Stomach (tissue), 19 donors: ENCODE data around the gene EDIL3. TPM values are rescaled to one million over a fixed set of nuclear protein-coding genes. Genes with fewer than 3 reads are reported as not detected.
A peak's percentile ranks its signal among the peaks of the same experiment; 100 is the strongest.

Experiments used
- DNase-seq, 2 donors: peaks; one replicate each; pipeline versions ENCODE4 v3.0.0 to v3.0.0-alpha.2; 2013 to 2019
- H3K27ac ChIP-seq, 5 donors: fragments of 200-600 bp in 4 of 5; sonication (generic) in 4 of 5; one replicate each; pipeline ENCODE4 v1.5.1; 2013 to 2019; ENCODE audit warnings: mild to moderate bottlenecking in 1 of 5, moderate library complexity in 1 of 5
- H3K27me3 ChIP-seq, 3 donors: fragments of 200-600 bp; sonication (generic); one replicate each; pipeline ENCODE4 v1.5.1; 2017 to 2019; ENCODE audit warnings: mixed run types in 1 of 3
- H3K36me3 ChIP-seq, 4 donors: fragments of 200-600 bp; sonication (generic); 1 replicate in 3 of 4; 2 replicates in 1 of 4; pipeline ENCODE4 v1.5.1; 2016 to 2019
- H3K4me1 ChIP-seq, 4 donors: fragments of 200-600 bp; sonication (generic); one replicate each; pipeline ENCODE4 v1.5.1; 2016 to 2019
- H3K4me3 ChIP-seq, 4 donors: fragments of 200-600 bp; sonication (generic) in 3 of 4; one replicate each; pipeline ENCODE4 v1.5.1; 2016 to 2019; ENCODE audit warnings: mild to moderate bottlenecking in 1 of 4
- H3K9me3 ChIP-seq, 4 donors: fragments of 200-600 bp; sonication (generic); one replicate each; pipeline ENCODE4 v1.5.1; 2016 to 2019
- EP300 ChIP-seq: sonication (generic); formaldehyde crosslinking; IDR thresholded peaks from one replicate; pipeline ENCODE4 v1.6.1; 2017; ENCODE audit warnings: antibody characterized with exemption
- POLR2A ChIP-seq, 4 donors: fragments of 450-650 bp; IDR thresholded peaks; one replicate each; pipeline ENCODE4 v1.6.1; 2016; ENCODE audit warnings: antibody characterized with exemption in 4 of 4, control low read depth in 2 of 4, mild to moderate bottlenecking in 1 of 4, moderate library complexity in 1 of 4
- POLR2AphosphoS5 ChIP-seq, 3 donors: sonication (generic); formaldehyde crosslinking; IDR thresholded peaks; one replicate each; pipeline ENCODE4 v1.6.1; 2016; ENCODE audit warnings: antibody characterized with exemption in 3 of 3
- WGBS, 5 donors: extraction: QIAGEN DNeasy Blood & Tissue Kit in 3 of 5; methylation state at CpG; one replicate each; pipeline versions ENCODE4 v1.1.5 to v1.1.7; 2013 to 2018; 5-methylcytosine and 5-hydroxymethylcytosine counted together
- intact Hi-C: fragments of 100-400 bp; cut with DNase I; formaldehyde crosslinking; loops from one replicate; pipeline ENCODE4 v1.15.1; 2023; ENCODE audit warnings: low total_unique reads
- long read RNA-seq, 10 donors: transcript quantifications; one replicate each; lab custom pipeline, GENCODE V29; 2026
- polyA plus RNA-seq, 3 donors: library from polyadenylated mRNA; stranded (reverse); fragments of 200-250 nt; gene quantifications; one replicate each; pipeline ENCODE4 v1.2.3, GENCODE V29; 2013
- total RNA-seq, 5 donors: library from RNA; depleted of rRNA; stranded (reverse); fragments of >200 nt; gene quantifications; one replicate each; pipeline versions ENCODE4 v1.1.0 to v1.2.3, GENCODE V29; 2014 to 2016
- TF ChIP-seq, protein P1 (sequence below), 7 experiments: fragments of 450-650 bp in 4 of 7; fragments of 200-600 bp in 3 of 7; sonication (generic) in 3 of 7; IDR thresholded peaks; one replicate each; pipeline ENCODE4 v1.5.1; 2016 to 2019; ENCODE audit warnings: antibody characterized with exemption in 7 of 7, control low read depth in 2 of 7, mild to moderate bottlenecking in 1 of 7
- donor health status: healthy with polysubstance abuse.
- donor health status: Bipolar disorder and iron deficiency.
- donor health status: healthy.

EDIL3 gene
- total RNA-seq = 10 to 100 TPM in 4 of 5 donors, 1 to 10 TPM in 1; 2.3 to 75.0 (median 22.3) TPM
- polyA plus RNA-seq = 1 to 10 TPM; 5.6 to 9.0 (median 8.1) TPM
- long read RNA-seq, donor 1, full-length matches to known transcripts = 3 of 24 reads
- long read RNA-seq, donor 1, partial matches to known transcripts = 21 of 24 reads
- long read RNA-seq, donor 1, other reads (novel, unspliced or antisense) = 0 of 24 reads
- long read RNA-seq, donor 2, full-length matches to known transcripts = 3 of 31 reads
- long read RNA-seq, donor 2, partial matches to known transcripts = 28 of 31 reads
- long read RNA-seq, donor 2, other reads (novel, unspliced or antisense) = 0 of 31 reads
- long read RNA-seq, donor 3, full-length matches to known transcripts = 3 of 3 reads
- long read RNA-seq, donor 3, partial matches to known transcripts = 0 of 3 reads
- long read RNA-seq, donor 3, other reads (novel, unspliced or antisense) = 0 of 3 reads
- long read RNA-seq, donor 4, full-length matches to known transcripts = 1 of 1 reads
- long read RNA-seq, donor 4, partial matches to known transcripts = 0 of 1 reads
- long read RNA-seq, donor 4, other reads (novel, unspliced or antisense) = 0 of 1 reads
- long read RNA-seq, donor 5, full-length matches to known transcripts = 4 of 21 reads
- long read RNA-seq, donor 5, partial matches to known transcripts = 17 of 21 reads
- long read RNA-seq, donor 5, other reads (novel, unspliced or antisense) = 0 of 21 reads
- long read RNA-seq, donor 6, full-length matches to known transcripts = 3 of 3 reads
- long read RNA-seq, donor 6, partial matches to known transcripts = 0 of 3 reads
- long read RNA-seq, donor 6, other reads (novel, unspliced or antisense) = 0 of 3 reads
- long read RNA-seq, donor 7, full-length matches to known transcripts = 3 of 3 reads
- long read RNA-seq, donor 7, partial matches to known transcripts = 0 of 3 reads
- long read RNA-seq, donor 7, other reads (novel, unspliced or antisense) = 0 of 3 reads
- long read RNA-seq, donor 8, full-length matches to known transcripts = 2 of 21 reads
- long read RNA-seq, donor 8, partial matches to known transcripts = 19 of 21 reads
- long read RNA-seq, donor 8, other reads (novel, unspliced or antisense) = 0 of 21 reads
- long read RNA-seq, donor 9, full-length matches to known transcripts = 3 of 3 reads
- long read RNA-seq, donor 9, partial matches to known transcripts = 0 of 3 reads
- long read RNA-seq, donor 9, other reads (novel, unspliced or antisense) = 0 of 3 reads
- long read RNA-seq, donor 10, full-length matches to known transcripts = 2 of 11 reads
- long read RNA-seq, donor 10, partial matches to known transcripts = 9 of 11 reads
- long read RNA-seq, donor 10, other reads (novel, unspliced or antisense) = 0 of 11 reads

- TF ChIP-seq, protein P1, sequence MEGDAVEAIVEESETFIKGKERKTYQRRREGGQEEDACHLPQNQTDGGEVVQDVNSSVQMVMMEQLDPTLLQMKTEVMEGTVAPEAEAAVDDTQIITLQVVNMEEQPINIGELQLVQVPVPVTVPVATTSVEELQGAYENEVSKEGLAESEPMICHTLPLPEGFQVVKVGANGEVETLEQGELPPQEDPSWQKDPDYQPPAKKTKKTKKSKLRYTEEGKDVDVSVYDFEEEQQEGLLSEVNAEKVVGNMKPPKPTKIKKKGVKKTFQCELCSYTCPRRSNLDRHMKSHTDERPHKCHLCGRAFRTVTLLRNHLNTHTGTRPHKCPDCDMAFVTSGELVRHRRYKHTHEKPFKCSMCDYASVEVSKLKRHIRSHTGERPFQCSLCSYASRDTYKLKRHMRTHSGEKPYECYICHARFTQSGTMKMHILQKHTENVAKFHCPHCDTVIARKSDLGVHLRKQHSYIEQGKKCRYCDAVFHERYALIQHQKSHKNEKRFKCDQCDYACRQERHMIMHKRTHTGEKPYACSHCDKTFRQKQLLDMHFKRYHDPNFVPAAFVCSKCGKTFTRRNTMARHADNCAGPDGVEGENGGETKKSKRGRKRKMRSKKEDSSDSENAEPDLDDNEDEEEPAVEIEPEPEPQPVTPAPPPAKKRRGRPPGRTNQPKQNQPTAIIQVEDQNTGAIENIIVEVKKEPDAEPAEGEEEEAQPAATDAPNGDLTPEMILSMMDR (IDR thresholded peaks at IDR 0.05) = no peak
- TF ChIP-seq POLR2AphosphoS5 (IDR thresholded peaks at IDR 0.05) = no peak
- TF ChIP-seq POLR2A (IDR thresholded peaks at IDR 0.05) = no peak
- no peak for TF ChIP-seq EP300
- peaks cover 0 to 35% (median 26%) of the 10 kb centered on the region in 4 donors for H3K4me1 ChIP-seq
- H3K27me3 ChIP-seq = peaks cover 4 to 45% (median 35%) of the 10 kb centered on the region in 3 donors
- peak within 1 kb of the TSS; percentile 70 to 82 (median 80) for H3K27ac ChIP-seq
- 1 to 3% (median 2%) methylated on average over 39 to 54 of the region's 54 CpGs for WGBS, 5 donors
- no peaks in the 10 kb centered on the region for H3K36me3 ChIP-seq
- peak in 1 of 2 donors; percentile 80 for DNase-seq
- intact Hi-C loops = no loop called here
- no peaks in the 10 kb centered on the region for H3K9me3 ChIP-seq
- peak within 1 kb of the TSS; percentile 48 to 57 (median 54) for H3K4me3 ChIP-seq
Measured at GRCh38 chr5:84384604-84385575, at the start of gene EDIL3. EDIL3 (minus strand) TSS chr5:84384880; CDS start chr5:84384374, 506 bp downstream.

DNA sequence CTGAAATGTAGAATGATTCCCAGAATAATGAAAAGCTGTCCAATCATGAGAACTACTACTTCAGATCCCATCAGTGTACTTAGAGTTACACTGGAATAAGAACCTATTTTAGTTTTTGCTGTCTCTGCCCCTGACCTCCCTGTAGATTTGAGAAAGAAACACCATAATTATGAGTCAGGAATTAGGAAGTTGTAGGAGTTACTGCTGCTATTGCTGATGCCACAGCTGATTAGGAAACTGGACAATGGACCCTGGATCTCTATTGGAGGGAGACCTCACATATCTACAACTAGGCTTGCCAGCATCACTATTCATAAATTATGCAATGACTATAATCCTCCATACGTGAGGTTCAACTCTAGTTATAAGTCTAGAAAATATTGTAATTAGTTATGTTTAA is 48.8 kb upstream of the EDIL3 start:
- Histone ChIP-seq H3K4me3 (no peak overlapping the region), H3K27me3 (no peaks in the 10 kb centered on the region), H3K36me3 (no peaks in the 10 kb centered on the region), H3K4me1 (no peaks in the 10 kb centered on the region), H3K9me3 (peaks cover 0 to under 1% (median 0%) of the 10 kb centered on the region in 4 donors), H3K27ac (no peak overlapping the region)
- DNase-seq = no peak
- no peak for TF ChIP-seq POLR2AphosphoS5 (IDR thresholded peaks at IDR 0.05)
- TF ChIP-seq EP300 = no peak
- TF ChIP-seq POLR2A (IDR thresholded peaks at IDR 0.05) = no peak
- TF ChIP-seq, protein P1 (IDR thresholded peaks at IDR 0.05) = no peak
- 78 to 100% (median 91%) methylated on average over 1 of the region's 1 CpG for WGBS, 5 donors
- intact Hi-C loops = no loop called here

DNA sequence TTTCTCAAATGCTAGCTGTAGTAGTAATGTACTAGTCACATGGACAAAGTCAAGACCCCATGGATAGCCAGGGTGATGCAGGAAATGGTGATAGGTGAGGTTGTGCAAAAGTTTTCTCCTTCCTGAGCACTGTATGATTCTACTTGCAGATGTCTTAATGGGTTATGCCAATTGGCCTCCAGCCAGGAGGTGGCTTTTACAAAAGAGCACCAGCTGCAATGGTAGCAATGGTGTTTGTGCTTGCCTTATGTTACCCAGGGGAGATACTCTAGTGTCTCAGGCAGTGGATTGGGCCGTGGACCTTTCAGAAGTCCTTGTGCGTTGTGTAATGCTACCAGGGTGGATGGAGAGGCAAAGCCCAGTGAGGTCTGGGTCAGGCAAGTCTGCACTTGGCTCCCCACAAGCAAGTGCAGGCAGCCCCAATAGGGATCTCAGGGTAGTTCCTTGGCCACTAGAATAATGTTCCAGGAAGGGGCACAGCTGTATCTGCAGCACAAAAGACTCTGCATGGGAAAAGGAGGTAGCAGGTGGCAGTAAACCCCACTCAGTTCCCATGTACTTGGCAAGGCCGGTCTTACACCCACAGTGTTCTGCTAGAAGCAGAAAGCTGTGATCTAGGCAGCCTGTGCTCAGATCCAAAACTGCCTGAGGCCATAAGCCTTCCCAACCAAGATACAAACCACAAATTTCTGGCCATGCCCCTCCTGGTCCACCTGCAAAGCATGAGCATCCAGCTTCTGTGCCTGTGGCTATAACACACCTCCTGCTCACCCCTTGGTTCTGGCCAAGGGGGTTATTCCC is 46.4 kb upstream of the EDIL3 start:
- no peak overlapping the region for H3K4me3 ChIP-seq

More for the DNA sequence above, 46.4 kb upstream of the EDIL3 start:
- DNase-seq = peak in 1 of 2 donors; percentile 3
- WGBS, 5 donors = 69 to 82% (median 71%) methylated on average over 2 to 3 of the region's 3 CpGs
- Histone ChIP-seq H3K9me3 (peaks cover 0 to 4% (median 0%) of the 10 kb centered on the region in 4 donors), H3K27ac (no peak overlapping the region), H3K4me1 (no peaks in the 10 kb centered on the region), H3K27me3 (no peaks in the 10 kb centered on the region), H3K36me3 (no peaks in the 10 kb centered on the region)
- TF ChIP-seq POLR2AphosphoS5 (IDR thresholded peaks at IDR 0.05) = no peak
- no peak for TF ChIP-seq EP300
- TF ChIP-seq, protein P1 (IDR thresholded peaks at IDR 0.05) = no peak
- no peak for TF ChIP-seq POLR2A (IDR thresholded peaks at IDR 0.05)
- intact Hi-C loops = no loop called here
